ENCODE measurements around the gene RPSA.

GRCh38 chr3:39419742-39420315 lies 13.3 kb downstream of the RPSA start:
- TF ChIP-seq CTCF (IDR thresholded peaks at IDR 0.05) = no peak
- TF ChIP-seq E2F5 (CRISPR knock-in tag; IDR thresholded peaks at IDR 0.05) = no peak
- no peak for TF ChIP-seq ZBTB21 (CRISPR knock-in tag; IDR thresholded peaks at IDR 0.05; ENCODE audit: borderline replicate concordance)

Measured in WTC11 (cell line).